SK-N-SH (cell line): ENCODE data around the gene LPP. TPM values are rescaled to one million over a fixed set of nuclear protein-coding genes. Genes with fewer than 3 reads are reported as not detected.

Source experiments
- CTCF ChIA-PET: fragments of 300-600, 350-600 bp; formaldehyde crosslinking; extraction: SDS; loops from one replicate; lab custom pipeline; 2021; lab: Yijun Ruan, JAX
- POLR2A ChIA-PET: fragments of 350-600 bp; sonication (Branson Sonifier 250); formaldehyde crosslinking; extraction: SDS; loops from one replicate; lab custom pipeline; 2020; ENCODE audit warnings: antibody characterized with exemption, inconsistent platforms; lab: Yijun Ruan, JAX
- DNase-seq: peaks from one replicate; pipeline ENCODE4 v3.0.0; 2012
- H2AFZ ChIP-seq: fragments of 200-600 bp; sonication (generic); 2 replicates; pipeline ENCODE4 v1.8.1; 2016; ENCODE audit warnings: antibody characterized with exemption, mild to moderate bottlenecking, low read depth
- H3F3A ChIP-seq: fragments of 200-600 bp; sonication (generic); replicated peaks from 2 replicates; pipeline ENCODE3; 2016; ENCODE audit warnings: antibody characterized with exemption, mild to moderate bottlenecking; ENCODE audit not compliant: insufficient read depth
- H3K27ac ChIP-seq, 2 experiments: fragments of 200-500 bp in 1 of 2; fragments of 200-600 bp in 1 of 2; sonication (Bioruptor generic) in 1 of 2; sonication (generic), shearing (Covaris generic) in 1 of 2; 2 replicates each; pipeline versions ENCODE4 v1.5.1 to v1.6.1; 2014 to 2016; ENCODE audit warnings: low read depth in 2 of 2, inconsistent platforms in 1 of 2, low read length in 1 of 2, mild to moderate bottlenecking in 1 of 2, mixed read lengths in 1 of 2
- H3K27me3 ChIP-seq: fragments of 200-600 bp; sonication (generic), shearing (Covaris generic); 2 replicates; pipeline ENCODE4 v1.6.1; 2016; ENCODE audit warnings: mixed run types; ENCODE audit not compliant: insufficient read depth
- H3K36me3 ChIP-seq, 2 experiments: fragments of 200-500 bp in 1 of 2; fragments of 200-600 bp in 1 of 2; sonication (Bioruptor generic) in 1 of 2; sonication (generic) in 1 of 2; replicated peaks in 1 of 2; 2 replicates each; pipeline versions ENCODE3 to v1.5.1; 2014 to 2016; ENCODE audit warnings: low read length in 1 of 2, mild to moderate bottlenecking in 1 of 2; ENCODE audit not compliant: insufficient read depth in 2 of 2, control insufficient read depth in 1 of 2
- H3K4me1 ChIP-seq, 2 experiments: fragments of 200-500 bp in 1 of 2; fragments of 200-600 bp in 1 of 2; sonication (Bioruptor generic) in 1 of 2; sonication (generic), shearing (Covaris generic) in 1 of 2; 2 replicates each; pipeline versions ENCODE4 v1.5.1 to v1.6.1; 2014 to 2016; ENCODE audit warnings: low read depth in 1 of 2, low read length in 1 of 2, mixed run types in 1 of 2; ENCODE audit not compliant: insufficient read depth in 2 of 2, control insufficient read depth in 1 of 2
- H3K4me2 ChIP-seq: fragments of 200-600 bp; sonication (generic), shearing (Covaris generic); 2 replicates; pipeline ENCODE4 v1.6.1; 2017; ENCODE audit warnings: mixed run types
- H3K4me3 ChIP-seq, 2 experiments: fragments of 200-500 bp in 1 of 2; fragments of 200-600 bp in 1 of 2; sonication (Bioruptor generic) in 1 of 2; sonication (generic), shearing (Covaris generic) in 1 of 2; 2 replicates each; pipeline versions ENCODE4 v1.5.1 to v1.8.1; 2014 to 2016; ENCODE audit warnings: low read depth in 2 of 2, inconsistent platforms in 1 of 2, low read length in 1 of 2, mild to moderate bottlenecking in 1 of 2, mixed read lengths in 1 of 2, moderate library complexity in 1 of 2
- H3K79me2 ChIP-seq: fragments of 200-600 bp; sonication (generic); 2 replicates; pipeline ENCODE4 v1.8.1; 2017; ENCODE audit warnings: mild to moderate bottlenecking; ENCODE audit not compliant: insufficient read depth
- H3K9ac ChIP-seq: fragments of 200-600 bp; sonication (generic); 2 replicates; pipeline ENCODE4 v1.6.1; 2017; ENCODE audit warnings: mixed run types
- H3K9me2 ChIP-seq: fragments of 200-600 bp; sonication (generic); 2 replicates; pipeline ENCODE4 v1.6.1; 2017; ENCODE audit warnings: mixed run types
- H3K9me3 ChIP-seq: fragments of 200-600 bp; sonication (generic); 2 replicates; pipeline ENCODE4 v1.6.1; 2017; ENCODE audit warnings: mixed run types, mild to moderate bottlenecking, moderate library complexity
- H4K20me1 ChIP-seq: fragments of 200-600 bp; sonication (generic); 2 replicates; pipeline ENCODE4 v1.6.1; 2017; ENCODE audit warnings: mild to moderate bottlenecking, mixed run types; ENCODE audit not compliant: insufficient read depth
- GABPA ChIP-seq: IDR thresholded peaks from 2 replicates; pipeline ENCODE4 v1.4.0; 2012; ENCODE audit warnings: low read depth, mild to moderate bottlenecking
- GATA2 ChIP-seq: sonication (generic); formaldehyde crosslinking; IDR thresholded peaks from 2 replicates; pipeline ENCODE4 v1.5.0; 2020; ENCODE audit warnings: mild to moderate bottlenecking, missing genetic modification reagents
- JUND ChIP-seq: IDR thresholded peaks from 2 replicates; pipeline ENCODE4 v1.4.0; 2012
- MXI1 ChIP-seq: IDR thresholded peaks from 2 replicates; pipeline ENCODE4 v1.6.1; 2012; ENCODE audit warnings: mild to moderate bottlenecking, low read depth, low read length, improper control_type of control experiment
- POLR2AphosphoS5 ChIP-seq: IDR thresholded peaks from 2 replicates; pipeline ENCODE4 v1.6.1; 2012; ENCODE audit warnings: low read depth, low read length
- RAD21 ChIP-seq: IDR thresholded peaks from 2 replicates; pipeline ENCODE4 v1.6.1; 2012; ENCODE audit warnings: mild to moderate bottlenecking, low read length
- RCOR1 ChIP-seq: fragments of 150-350 bp; IDR thresholded peaks from 2 replicates; pipeline ENCODE4 v1.6.1; 2017; ENCODE audit warnings: antibody characterized with exemption, low read length
- TAF1 ChIP-seq: IDR thresholded peaks from 2 replicates; pipeline ENCODE4 v1.6.1; 2012; ENCODE audit warnings: low read depth, mild to moderate bottlenecking, low read length, moderate library complexity, borderline replicate concordance
- TEAD4 ChIP-seq: IDR thresholded peaks from 2 replicates; pipeline ENCODE4 v1.4.0; 2012; ENCODE audit warnings: mild to moderate bottlenecking, borderline replicate concordance; ENCODE audit not compliant: insufficient read depth
- YY1 ChIP-seq: IDR thresholded peaks from 2 replicates; pipeline ENCODE4 v1.4.0; 2012; ENCODE audit warnings: low read depth, mild to moderate bottlenecking
- WGBS: methylation state at CpG from one replicate; pipeline ENCODE4 v1.1.6; 2017; ENCODE audit warnings: low lambda C conversion rate; 5-methylcytosine and 5-hydroxymethylcytosine counted together
- polyA plus RNA-seq, 3 experiments: library from polyadenylated mRNA; depleted of rRNA; stranded (reverse); fragments of >200 nt; gene quantifications; 2 replicates each; pipeline ENCODE4 v1.2.3, GENCODE V29; 2012
- TF ChIP-seq, protein P1 (sequence below): IDR thresholded peaks from 2 replicates; pipeline ENCODE4 v1.4.0; 2012; ENCODE audit warnings: low read depth, borderline replicate concordance
- TF ChIP-seq, protein P2 (sequence below): IDR thresholded peaks from 2 replicates; pipeline ENCODE4 v1.4.0; 2012; ENCODE audit warnings: low read depth
- TF ChIP-seq, protein P3 (sequence below): IDR thresholded peaks from 2 replicates; pipeline ENCODE4; 2012
- TF ChIP-seq, protein P4 (sequence below): fragments of 200-600 bp; sonication (generic); IDR thresholded peaks from 2 replicates; pipeline ENCODE4 v1.6.1; 2017; ENCODE audit warnings: antibody characterized with exemption, mild to moderate bottlenecking, moderate library complexity

LPP gene
- polyA plus RNA-seq, 1 of the 3 experiments (the other 2 are of a cell fraction): 6.6 TPM

DNA sequence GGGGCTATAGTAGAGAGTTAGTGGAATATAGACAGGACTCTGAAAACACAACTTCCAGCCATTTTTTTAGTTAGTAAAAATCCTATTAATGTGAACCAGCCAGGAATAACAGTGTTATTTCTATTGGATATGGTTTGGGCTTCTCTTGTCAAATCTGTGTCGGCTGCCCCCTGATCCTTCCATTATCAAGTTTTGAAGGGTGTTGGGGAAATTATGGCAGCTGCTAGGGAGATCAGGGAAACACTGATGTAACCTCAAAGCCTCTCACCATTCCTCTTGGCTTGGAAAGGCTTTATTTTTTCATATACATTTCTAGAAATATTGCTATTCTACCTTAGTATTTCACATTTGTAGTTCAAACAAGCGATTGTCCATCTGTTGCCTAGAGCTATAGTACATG, 724.1 kb downstream of the LPP start:
- peaks cover 0 to 16% of the 10 kb centered on the region in 2 experiments; a peak in 2 of 4 replicates for H3K4me1 ChIP-seq
- 94% methylated on average over 2 of the region's 2 CpGs for WGBS
- no peak for DNase-seq

More for the DNA sequence above, 724.1 kb downstream of the LPP start:
- ChIA-PET POLR2A (no interaction called here), CTCF (no interaction called here)
- no peak overlapping the region for H3K9ac ChIP-seq
- H3K36me3 ChIP-seq: peaks cover 19 to 49% of the 10 kb centered on the region in 2 experiments
- TF ChIP-seq TAF1 (no peak), POLR2AphosphoS5 (no peak), GATA2 (CRISPR knock-in tag) (no peak), MXI1 (no peak), TEAD4 (no peak), GABPA (no peak), RAD21 (no peak), YY1 (no peak), RCOR1 (no peak), JUND (no peak)
- TF ChIP-seq, protein P1, sequence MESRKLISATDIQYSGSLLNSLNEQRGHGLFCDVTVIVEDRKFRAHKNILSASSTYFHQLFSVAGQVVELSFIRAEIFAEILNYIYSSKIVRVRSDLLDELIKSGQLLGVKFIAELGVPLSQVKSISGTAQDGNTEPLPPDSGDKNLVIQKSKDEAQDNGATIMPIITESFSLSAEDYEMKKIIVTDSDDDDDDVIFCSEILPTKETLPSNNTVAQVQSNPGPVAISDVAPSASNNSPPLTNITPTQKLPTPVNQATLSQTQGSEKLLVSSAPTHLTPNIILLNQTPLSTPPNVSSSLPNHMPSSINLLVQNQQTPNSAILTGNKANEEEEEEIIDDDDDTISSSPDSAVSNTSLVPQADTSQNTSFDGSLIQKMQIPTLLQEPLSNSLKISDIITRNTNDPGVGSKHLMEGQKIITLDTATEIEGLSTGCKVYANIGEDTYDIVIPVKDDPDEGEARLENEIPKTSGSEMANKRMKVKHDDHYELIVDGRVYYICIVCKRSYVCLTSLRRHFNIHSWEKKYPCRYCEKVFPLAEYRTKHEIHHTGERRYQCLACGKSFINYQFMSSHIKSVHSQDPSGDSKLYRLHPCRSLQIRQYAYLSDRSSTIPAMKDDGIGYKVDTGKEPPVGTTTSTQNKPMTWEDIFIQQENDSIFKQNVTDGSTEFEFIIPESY: no peak
- TF ChIP-seq, protein P2, sequence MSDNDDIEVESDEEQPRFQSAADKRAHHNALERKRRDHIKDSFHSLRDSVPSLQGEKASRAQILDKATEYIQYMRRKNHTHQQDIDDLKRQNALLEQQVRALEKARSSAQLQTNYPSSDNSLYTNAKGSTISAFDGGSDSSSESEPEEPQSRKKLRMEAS: no peak
- TF ChIP-seq, protein P3, sequence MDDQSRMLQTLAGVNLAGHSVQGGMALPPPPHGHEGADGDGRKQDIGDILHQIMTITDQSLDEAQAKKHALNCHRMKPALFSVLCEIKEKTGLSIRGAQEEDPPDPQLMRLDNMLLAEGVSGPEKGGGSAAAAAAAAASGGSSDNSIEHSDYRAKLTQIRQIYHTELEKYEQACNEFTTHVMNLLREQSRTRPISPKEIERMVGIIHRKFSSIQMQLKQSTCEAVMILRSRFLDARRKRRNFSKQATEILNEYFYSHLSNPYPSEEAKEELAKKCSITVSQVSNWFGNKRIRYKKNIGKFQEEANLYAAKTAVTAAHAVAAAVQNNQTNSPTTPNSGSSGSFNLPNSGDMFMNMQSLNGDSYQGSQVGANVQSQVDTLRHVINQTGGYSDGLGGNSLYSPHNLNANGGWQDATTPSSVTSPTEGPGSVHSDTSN: no peak
- TF ChIP-seq, protein P4, sequence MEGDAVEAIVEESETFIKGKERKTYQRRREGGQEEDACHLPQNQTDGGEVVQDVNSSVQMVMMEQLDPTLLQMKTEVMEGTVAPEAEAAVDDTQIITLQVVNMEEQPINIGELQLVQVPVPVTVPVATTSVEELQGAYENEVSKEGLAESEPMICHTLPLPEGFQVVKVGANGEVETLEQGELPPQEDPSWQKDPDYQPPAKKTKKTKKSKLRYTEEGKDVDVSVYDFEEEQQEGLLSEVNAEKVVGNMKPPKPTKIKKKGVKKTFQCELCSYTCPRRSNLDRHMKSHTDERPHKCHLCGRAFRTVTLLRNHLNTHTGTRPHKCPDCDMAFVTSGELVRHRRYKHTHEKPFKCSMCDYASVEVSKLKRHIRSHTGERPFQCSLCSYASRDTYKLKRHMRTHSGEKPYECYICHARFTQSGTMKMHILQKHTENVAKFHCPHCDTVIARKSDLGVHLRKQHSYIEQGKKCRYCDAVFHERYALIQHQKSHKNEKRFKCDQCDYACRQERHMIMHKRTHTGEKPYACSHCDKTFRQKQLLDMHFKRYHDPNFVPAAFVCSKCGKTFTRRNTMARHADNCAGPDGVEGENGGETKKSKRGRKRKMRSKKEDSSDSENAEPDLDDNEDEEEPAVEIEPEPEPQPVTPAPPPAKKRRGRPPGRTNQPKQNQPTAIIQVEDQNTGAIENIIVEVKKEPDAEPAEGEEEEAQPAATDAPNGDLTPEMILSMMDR: no peak
- H3K79me2 ChIP-seq: no peaks in the 10 kb centered on the region
- H2AFZ ChIP-seq: no peak overlapping the region
- no peaks in the 10 kb centered on the region for H3K27me3 ChIP-seq
- H3K9me2 ChIP-seq: no peaks in the 10 kb centered on the region
- H3K4me2 ChIP-seq: no peak overlapping the region
- H4K20me1 ChIP-seq: no peaks in the 10 kb centered on the region
- no peak overlapping the region for H3K4me3 ChIP-seq
- peaks cover 35% of the 10 kb centered on the region for H3F3A ChIP-seq
- no peak overlapping the region for H3K27ac ChIP-seq
- no peaks in the 10 kb centered on the region for H3K9me3 ChIP-seq
